SIG-M5 treated with dmso at 0.1 percent for 504 hours (cell line): ENCODE results near the gene WFDC8.
A peak's percentile ranks its signal among the peaks of the same experiment; 100 is the strongest.
"Not testable (repeated sequence)": the region's sequence is repeated elsewhere in the genome, so short reads cannot be mapped to it uniquely, and the experiment has no call there.

Experiments used
- DNase-seq: peaks from one replicate; lab custom pipeline; 2025; ENCODE audit not compliant: unreplicated experiment; lab: John Stamatoyannopoulos, UW

The WFDC8 gene

GRCh38 chr20:45579184-45579583, at the start of gene WFDC8:
Gene WFDC8 (minus strand): TSS chr20:45579284. CDS start chr20:45579247, 37 bp downstream.
- no peak for DNase-seq

GRCh38 chr20:45626540-45626939, 47.5 kb upstream of the WFDC8 start:
- DNase-seq = no peak

GRCh38 chr20:45621593-45621992, 42.5 kb upstream of the WFDC8 start:
- no peak for DNase-seq

- no peak for DNase-seq
Measured at GRCh38 chr20:45617591-45617990, 38.5 kb upstream of the WFDC8 start.

GRCh38 chr20:45612314-45612713, 33.2 kb upstream of the WFDC8 start:
- DNase-seq = no peak

- peak; percentile 57 for DNase-seq
Measured at GRCh38 chr20:45611054-45611453, 32.0 kb upstream of the WFDC8 start.

GRCh38 chr20:45607810-45608209, 28.7 kb upstream of the WFDC8 start:
- no peak for DNase-seq

DNA sequence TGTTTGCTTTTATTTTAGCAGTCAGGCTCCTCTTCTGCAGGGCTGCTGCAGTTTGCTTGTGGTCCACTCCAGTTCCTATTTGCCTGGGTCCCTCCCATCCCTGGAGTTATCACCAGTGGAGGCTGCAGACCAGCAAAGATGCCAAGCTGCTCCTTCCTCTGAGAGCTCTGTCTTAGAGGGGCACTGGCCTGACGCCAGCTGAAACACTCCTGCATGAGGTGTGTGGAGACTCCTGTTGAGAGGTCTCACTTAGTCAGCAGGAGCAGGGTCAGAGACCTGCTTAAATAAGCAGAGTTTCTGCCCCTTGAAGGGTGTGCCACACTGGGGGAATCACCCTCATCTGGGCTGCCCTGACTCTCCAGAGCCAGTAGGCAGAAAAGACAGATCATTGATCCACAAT, 16.2 kb upstream of the WFDC8 start:
- no peak for DNase-seq

GRCh38 chr20:45593498-45593897, 14.4 kb upstream of the WFDC8 start:
- DNase-seq = no peak

GRCh38 chr20:45592574-45593189, 13.6 kb upstream of the WFDC8 start:
- DNase-seq = peak; percentile 82

GRCh38 chr20:45589725-45590124, 10.6 kb upstream of the WFDC8 start:
- no peak for DNase-seq

GRCh38 chr20:45588800-45589199, 9.7 kb upstream of the WFDC8 start:
- DNase-seq = no peak

GRCh38 chr20:45585986-45586385, 6.9 kb upstream of the WFDC8 start:
- DNase-seq = not testable (repeated sequence)

- not testable (repeated sequence) for DNase-seq
Measured at GRCh38 chr20:45584294-45584693, 5.2 kb upstream of the WFDC8 start.

DNA sequence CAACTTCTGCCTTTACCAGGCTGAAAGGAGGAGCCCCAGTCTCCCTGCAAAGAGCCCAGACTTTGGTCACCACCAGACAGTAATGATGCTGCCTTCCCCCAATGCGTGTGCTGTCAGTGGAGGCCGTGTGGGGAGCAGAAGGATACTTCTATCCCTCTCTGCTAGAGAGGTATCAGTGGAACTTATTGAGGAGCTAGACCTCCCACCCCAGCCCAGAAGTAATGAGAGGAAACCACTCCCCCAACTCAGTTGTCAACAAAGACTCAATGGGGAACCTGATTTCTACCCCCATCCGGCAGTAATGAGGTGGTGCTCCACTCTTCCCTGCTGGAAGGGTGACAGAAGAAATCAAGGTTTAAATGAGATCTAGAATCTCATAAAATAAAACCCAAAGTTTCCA, 4.4 kb upstream of the WFDC8 start:
- DNase-seq = no peak

GRCh38 chr20:45581702-45582101, 2.6 kb upstream of the WFDC8 start:
- no peak for DNase-seq

- no peak for DNase-seq
Measured at GRCh38 chr20:45578231-45578630, 853 bp downstream of the WFDC8 start.

- DNase-seq = no peak
Measured at GRCh38 chr20:45576995-45577394, 2.1 kb downstream of the WFDC8 start.

DNA sequence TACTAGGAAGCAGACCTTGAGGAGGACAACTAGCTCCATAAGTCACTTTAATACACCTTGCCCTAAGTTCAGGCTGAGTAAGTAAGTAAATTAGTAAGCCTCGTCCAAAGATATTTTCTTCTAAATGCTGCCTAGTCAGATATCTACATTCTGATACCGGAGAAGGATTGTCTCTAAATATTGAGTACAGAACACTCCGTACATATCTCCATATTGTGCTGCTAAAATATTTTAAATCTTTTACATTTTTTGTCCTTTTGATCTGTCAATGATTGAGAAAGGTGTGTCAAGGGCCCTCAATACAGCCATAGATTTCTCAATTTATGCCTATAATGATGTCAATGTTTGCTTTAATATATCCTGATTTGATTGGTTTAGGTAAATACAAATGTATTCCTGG, 3.2 kb downstream of the WFDC8 start:
- no peak for DNase-seq

GRCh38 chr20:45569650-45570049, 9.4 kb downstream of the WFDC8 start:
- not testable (repeated sequence) for DNase-seq

GRCh38 chr20:45564760-45565276, 14.3 kb downstream of the WFDC8 start:
- DNase-seq = no peak

GRCh38 chr20:45555198-45555597, 23.9 kb downstream of the WFDC8 start:
- no peak for DNase-seq

- DNase-seq = no peak
Measured at GRCh38 chr20:45552456-45552855, 26.6 kb downstream of the WFDC8 start.
